Ovary (tissue), 9 donors: Measurements from ENCODE around the gene PRPF4. TPM values are rescaled to one million over a fixed set of nuclear protein-coding genes. Genes with fewer than 3 reads are reported as not detected.

Experiments used
- DNase-seq, 5 donors: peaks; one replicate each; pipeline ENCODE4 v3.0.0-alpha.2; 2019 to 2020
- H3K27ac ChIP-seq, 2 donors: fragments of 200-600 bp; one replicate each; pipeline versions ENCODE4 v1.5.1 to v1.8.0; 2019 to 2022
- H3K27me3 ChIP-seq: fragments of 200-600 bp; one replicate; pipeline ENCODE4 v1.8.0; 2022
- H3K36me3 ChIP-seq: fragments of 200-600 bp; sonication (generic); one replicate; pipeline ENCODE4 v1.5.1; 2019
- H3K4me1 ChIP-seq: one replicate; pipeline ENCODE4 v1.8.1; 2013; ENCODE audit warnings: mild to moderate bottlenecking, moderate library complexity; ENCODE audit not compliant: insufficient read depth
- H3K4me3 ChIP-seq: fragments of 200-600 bp; sonication (generic); one replicate; pipeline ENCODE4 v1.5.1; 2017
- H3K9me3 ChIP-seq, 2 donors: fragments of 200-600 bp in 1 of 2; sonication (generic) in 1 of 2; one replicate each; pipeline versions ENCODE4 v1.5.1 to v1.8.1; 2013 to 2019; ENCODE audit warnings: mild to moderate bottlenecking in 1 of 2, moderate library complexity in 1 of 2
- CTCF ChIP-seq, 3 donors: fragments of 450-650 bp in 2 of 3; fragments of 200-600 bp in 1 of 3; IDR thresholded peaks; one replicate each; pipeline versions ENCODE4 v1.5.1 to v1.8.0; 2016 to 2022; ENCODE audit warnings: antibody characterized with exemption in 3 of 3, mild to moderate bottlenecking in 1 of 3
- EP300 ChIP-seq: sonication (generic); formaldehyde crosslinking; IDR thresholded peaks from one replicate; pipeline ENCODE4 v1.6.1; 2017; ENCODE audit warnings: antibody characterized with exemption
- POLR2A ChIP-seq: fragments of 450-650 bp; IDR thresholded peaks from one replicate; pipeline ENCODE4 v1.6.1; 2017; ENCODE audit warnings: antibody characterized with exemption, mild to moderate bottlenecking, moderate library complexity
- WGBS, 3 donors: extraction: QIAGEN DNeasy Blood & Tissue Kit in 1 of 3; methylation state at CpG; one replicate each; pipeline versions ENCODE4 v1.1.5 to v1.1.7; 2013 to 2017; 5-methylcytosine and 5-hydroxymethylcytosine counted together
- intact Hi-C, 4 donors: fragments of 100-400 bp; cut with DNase I; formaldehyde crosslinking; loops; one replicate each; pipeline versions ENCODE4 v1.11.0 to v1.15.1; 2022 to 2023
- polyA plus RNA-seq, 2 donors: library from polyadenylated mRNA; stranded (reverse); fragments of 200-250 nt in 1 of 2; fragments of 350-450 nt in 1 of 2; fragmentation: Illumina TruSeq in 1 of 2; extraction: RNeasy Lipid Tissue Mini Kit (QIAGEN cat#74804) in 1 of 2; gene quantifications; one replicate each; pipeline ENCODE4 v1.2.3, GENCODE V29; 2013 to 2014
- total RNA-seq, 7 donors: library from RNA; depleted of rRNA in 2 of 7; stranded (reverse); fragments of >200 nt in 2 of 7; fragmentation: NEBNext Ultra II Directional in 3 of 7; extraction: Animal tissue kit (Norgen Biotek cat#: 25700) in 3 of 7; gene quantifications; one replicate each; pipeline versions ENCODE4 v1.1.0 to v1.2.4, GENCODE V29; 2016 to 2023
- donor health status: DM: no; HTN: no; CAD: no; lungs with moderate emphysema.
- donor health status: DM: no; HTN: no; CAD: no.
- donor health status: Bipolar disorder and iron deficiency.
- donor health status: DM: yes; HTN: yes; CAD: no.
- donor health status: DM: no; HTN: no; CAD: no.
- donor health status: DM: yes; HTN: yes; CAD: no.

The PRPF4 gene
- total and polyA plus RNA-seq, 9 donors = 12.5 to 30.8 (median 22.3) TPM

- H3K36me3 ChIP-seq = no peaks in the 10 kb centered on the region
- intact Hi-C loops = no loop called here
Measured at GRCh38 chr9:113254991-113255390, 20.5 kb upstream of the PRPF4 start.

GRCh38 chr9:113255438-113255837 lies 20.0 kb upstream of the PRPF4 start:
- no peak for TF ChIP-seq POLR2A
- no peak for TF ChIP-seq EP300
- TF ChIP-seq CTCF (IDR thresholded peaks at IDR 0.05) = no peak
- no peaks in the 10 kb centered on the region for H3K36me3 ChIP-seq
- H3K4me1 ChIP-seq = no peaks in the 10 kb centered on the region
- no peaks in the 10 kb centered on the region for H3K9me3 ChIP-seq
- intact Hi-C loops = no loop called here
- DNase-seq = no peak
- 85 to 96% (median 95%) methylated on average over 6 of the region's 6 CpGs for WGBS, 3 donors
- no peaks in the 10 kb centered on the region for H3K27me3 ChIP-seq
- H3K4me3 ChIP-seq = no peak overlapping the region
- H3K27ac ChIP-seq = no peak overlapping the region

More at GRCh38 chr9:113254991-113255390, 20.5 kb upstream of the PRPF4 start:
- no peak for DNase-seq
- H3K4me3 ChIP-seq = no peak overlapping the region
- no peaks in the 10 kb centered on the region for H3K9me3 ChIP-seq
- H3K27ac ChIP-seq = no peak overlapping the region
- TF ChIP-seq CTCF (IDR thresholded peaks at IDR 0.05) (no peak), EP300 (no peak), POLR2A (no peak)
- H3K4me1 ChIP-seq = no peaks in the 10 kb centered on the region
- no peaks in the 10 kb centered on the region for H3K27me3 ChIP-seq
- WGBS, 3 donors = 90 to 100% (median 94%) methylated on average over 1 of the region's 1 CpG

GRCh38 chr9:113257863-113258262 lies 17.6 kb upstream of the PRPF4 start:
- 94 to 97% (median 96%) methylated on average over 3 of the region's 3 CpGs for WGBS, 3 donors
- Histone ChIP-seq H3K4me3 (no peak overlapping the region), H3K4me1 (no peaks in the 10 kb centered on the region), H3K27ac (no peak overlapping the region), H3K9me3 (no peaks in the 10 kb centered on the region), H3K27me3 (no peaks in the 10 kb centered on the region), H3K36me3 (no peaks in the 10 kb centered on the region)
- intact Hi-C loops = no loop called here
- no peak for DNase-seq
- TF ChIP-seq EP300 (no peak), CTCF (IDR thresholded peaks at IDR 0.05) (no peak), POLR2A (no peak)

- no peak for DNase-seq
- no peak overlapping the region for H3K4me3 ChIP-seq
- no peak for TF ChIP-seq CTCF (IDR thresholded peaks at IDR 0.05)
- TF ChIP-seq EP300 = no peak
- no peak for TF ChIP-seq POLR2A
Measured at GRCh38 chr9:113258282-113258681, 17.2 kb upstream of the PRPF4 start.

More at GRCh38 chr9:113258282-113258681, 17.2 kb upstream of the PRPF4 start:
- H3K4me1 ChIP-seq = no peaks in the 10 kb centered on the region
- H3K27ac ChIP-seq = no peak overlapping the region
- H3K36me3 ChIP-seq = no peaks in the 10 kb centered on the region
- WGBS, 3 donors = 27 to 58% (median 34%) methylated on average over 1 of the region's 1 CpG
- no peaks in the 10 kb centered on the region for H3K27me3 ChIP-seq
- intact Hi-C loops = no loop called here
- H3K9me3 ChIP-seq = no peaks in the 10 kb centered on the region
